NCI-H2107 treated with DMSO at 0.1 percent for 48 hours (cell line): ENCODE measurements around the gene CCDC70.
A peak's percentile ranks its signal among the peaks of the same experiment; 100 is the strongest.

Experiments
- DNase-seq: peaks from one replicate; lab custom pipeline; 2025; ENCODE audit not compliant: unreplicated experiment; lab: John Stamatoyannopoulos, UW

The CCDC70 gene

GRCh38 chr13:51828730-51829567 is 32.8 kb upstream of the CCDC70 start:
- DNase-seq: no peak

- peak; percentile 63 for DNase-seq
These were observed 32.2 kb upstream of the CCDC70 start for GRCh38 chr13:51829568-51829899.

GRCh38 chr13:51831519-51831918 is 30.2 kb upstream of the CCDC70 start:
- no peak for DNase-seq

DNA sequence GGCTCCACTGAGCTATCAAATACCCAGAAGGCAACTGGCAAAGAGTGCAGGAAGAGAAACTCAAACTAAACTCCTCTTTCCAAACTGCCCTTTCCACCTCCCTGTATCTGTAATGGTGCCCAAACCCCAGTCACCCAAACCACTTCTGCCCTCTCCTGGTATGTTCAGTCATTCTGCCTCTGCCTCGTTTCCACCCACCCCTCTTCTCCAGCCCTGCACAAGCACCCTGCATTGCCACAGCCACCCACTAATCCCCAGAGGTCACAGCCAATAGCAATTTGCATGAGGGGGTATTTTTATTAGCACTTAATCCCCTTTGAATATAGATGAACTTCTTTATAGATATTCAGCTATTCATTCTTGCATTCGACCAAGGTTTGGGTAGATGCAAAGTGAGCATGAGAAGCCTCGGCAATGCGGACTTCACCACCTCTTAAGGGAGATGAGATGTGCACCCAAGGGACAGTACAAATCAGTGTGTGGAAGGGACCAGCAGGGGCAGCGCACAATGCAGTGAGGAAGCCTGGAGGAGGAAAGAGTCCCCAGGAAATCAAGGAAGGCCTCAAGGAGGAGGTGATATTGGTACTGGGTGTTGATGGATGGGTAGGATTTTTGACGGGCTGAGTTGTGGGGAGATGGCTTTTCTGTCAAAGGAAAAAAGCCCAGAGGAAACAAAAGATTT is 29.2 kb upstream of the CCDC70 start:
- DNase-seq: peak; percentile 38

DNA sequence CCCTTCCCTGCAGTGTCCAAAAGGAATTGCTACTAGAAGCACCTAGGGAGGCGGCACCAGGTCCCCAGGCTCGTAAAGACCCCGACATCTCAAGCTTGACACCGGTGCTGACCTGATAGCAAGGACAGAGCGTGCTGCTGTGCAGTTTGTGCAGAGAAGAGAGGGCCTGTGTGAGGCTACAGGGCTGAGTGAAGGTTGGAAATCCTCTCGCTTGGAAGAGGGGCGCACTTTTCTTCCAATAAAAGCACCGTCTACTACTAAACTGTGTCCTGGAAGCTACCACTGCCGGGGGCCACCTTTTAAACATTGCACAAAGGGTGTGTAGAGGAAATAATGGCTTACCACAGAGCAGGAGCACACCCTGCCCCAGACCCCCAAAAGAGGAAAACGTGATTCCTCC is 27.8 kb upstream of the CCDC70 start:
- DNase-seq: no peak

- no peak for DNase-seq
These were observed 27.1 kb upstream of the CCDC70 start for GRCh38 chr13:51834581-51835171.

- DNase-seq: no peak
These were observed 24.8 kb upstream of the CCDC70 start for GRCh38 chr13:51837016-51837415.

- no peak for DNase-seq
These were observed 23.4 kb upstream of the CCDC70 start for GRCh38 chr13:51838240-51838846.

- DNase-seq: no peak
These were observed 21.8 kb upstream of the CCDC70 start for GRCh38 chr13:51839711-51840540.

DNA sequence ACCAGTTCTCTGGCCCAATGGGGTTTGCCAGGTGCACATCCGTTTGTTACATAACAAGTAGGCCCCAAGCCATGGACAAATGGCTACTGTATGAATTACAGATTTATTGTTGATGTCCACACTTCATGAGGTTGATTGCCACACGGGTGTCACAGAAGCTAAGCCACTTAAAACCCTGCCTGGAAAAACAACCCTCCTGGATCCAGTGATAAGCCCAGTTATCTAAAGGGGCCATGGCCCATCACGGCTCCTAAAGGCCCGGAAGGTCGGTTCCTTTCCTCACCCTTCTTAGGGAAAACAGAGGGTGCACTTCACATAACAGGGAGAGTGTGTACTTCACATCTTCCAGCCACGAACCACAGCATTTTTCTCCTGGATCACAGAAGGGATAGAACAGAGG is 20.9 kb upstream of the CCDC70 start:
- no peak for DNase-seq

DNA sequence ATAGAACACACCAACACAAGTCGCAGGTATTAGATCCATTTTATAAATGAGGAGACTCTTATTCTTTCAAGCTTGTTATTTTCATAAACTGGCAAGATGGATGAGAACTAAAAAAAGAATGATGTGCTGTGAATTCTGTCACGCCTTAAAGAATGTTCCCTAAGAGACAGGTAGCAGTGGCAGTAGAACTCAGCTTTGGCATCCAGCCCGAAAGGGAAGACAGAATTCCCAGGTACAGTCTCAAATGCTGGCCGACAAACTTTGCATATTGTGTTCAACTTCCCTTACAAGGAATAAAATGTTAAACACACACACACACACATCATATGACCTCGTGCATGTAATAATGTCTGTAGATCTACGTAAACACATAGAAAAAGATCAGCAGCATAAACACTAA is 20.0 kb upstream of the CCDC70 start:
- DNase-seq: no peak

DNA sequence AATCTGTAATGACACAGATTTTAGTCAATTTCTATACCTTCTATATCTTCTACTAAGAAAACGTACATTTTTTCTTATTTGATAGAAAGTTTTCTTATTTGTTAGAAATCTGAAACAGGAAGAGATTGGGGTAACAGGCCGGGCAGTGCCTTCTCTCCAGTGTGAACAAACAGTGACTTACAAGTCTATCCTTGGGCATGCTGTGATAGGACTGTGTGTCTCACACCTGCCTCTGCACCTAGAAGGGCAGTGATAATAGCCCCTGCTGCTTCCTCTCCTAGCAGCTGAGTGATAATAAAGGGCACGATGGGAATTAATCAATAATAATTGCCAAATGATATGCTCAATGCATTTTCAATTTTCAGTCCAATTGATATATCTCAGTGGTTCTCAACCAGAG is 18.2 kb upstream of the CCDC70 start:
- DNase-seq: no peak

- DNase-seq: no peak
These were observed 16.8 kb upstream of the CCDC70 start, which contains the start of gene TMEM272 for GRCh38 chr13:51844862-51845573. TMEM272 (minus strand) TSS chr13:51845177; CDS start chr13:51838530, 6,647 bp downstream.

DNA sequence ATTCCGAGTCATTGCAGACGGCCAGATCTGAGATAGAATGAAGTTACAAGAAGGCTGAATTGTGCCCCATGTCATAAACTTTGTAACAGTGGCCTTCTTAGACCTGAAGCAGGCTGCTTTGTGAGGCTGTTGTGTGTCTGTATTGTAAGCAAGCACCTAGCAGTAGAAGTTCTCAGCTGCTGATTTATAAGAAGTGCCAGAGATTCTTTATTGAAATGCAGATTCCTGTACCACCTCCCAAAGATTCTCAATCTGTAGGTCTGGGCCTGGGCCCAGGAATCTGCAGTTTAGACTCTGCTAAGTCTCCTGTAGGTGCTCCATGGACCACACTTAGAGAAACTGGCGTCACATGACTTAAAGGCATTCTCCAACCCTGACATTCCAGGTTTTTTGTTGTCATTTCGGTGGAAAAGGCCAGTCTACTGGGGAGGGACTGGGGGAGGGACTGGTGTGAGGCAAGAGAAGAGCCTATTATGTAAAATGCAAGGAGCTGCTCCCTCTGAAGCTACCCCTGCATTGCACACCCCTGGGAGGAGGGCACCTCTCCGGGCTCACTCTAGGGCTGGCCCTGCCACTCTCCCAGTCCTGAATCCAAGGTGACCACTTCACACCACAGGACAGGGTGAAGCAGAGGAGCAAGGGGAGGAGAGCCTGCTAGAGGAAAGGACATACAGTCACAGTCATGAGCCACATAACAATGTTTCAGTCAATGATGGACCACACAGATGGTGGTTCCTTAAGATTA is 16.0 kb upstream of the CCDC70 start:
- no peak for DNase-seq

DNA sequence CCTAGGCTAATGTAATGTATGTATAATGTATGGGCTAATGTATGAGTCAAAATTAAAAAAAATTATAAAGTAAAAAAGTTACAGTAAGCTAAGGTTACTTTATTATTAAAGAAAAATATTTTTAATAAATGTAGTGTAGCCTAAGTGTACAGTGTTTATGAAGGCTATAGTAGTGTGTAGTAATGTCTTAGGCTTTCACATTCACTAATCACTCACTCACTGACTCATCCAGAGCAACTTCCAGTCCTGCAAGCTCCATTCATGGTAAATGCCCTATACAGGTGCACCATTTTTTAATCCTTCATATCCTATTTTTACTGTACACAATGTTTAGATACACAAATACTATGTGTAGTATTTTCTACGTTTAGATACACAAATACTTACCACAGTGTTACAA is 15.0 kb upstream of the CCDC70 start:
- DNase-seq: no peak

DNA sequence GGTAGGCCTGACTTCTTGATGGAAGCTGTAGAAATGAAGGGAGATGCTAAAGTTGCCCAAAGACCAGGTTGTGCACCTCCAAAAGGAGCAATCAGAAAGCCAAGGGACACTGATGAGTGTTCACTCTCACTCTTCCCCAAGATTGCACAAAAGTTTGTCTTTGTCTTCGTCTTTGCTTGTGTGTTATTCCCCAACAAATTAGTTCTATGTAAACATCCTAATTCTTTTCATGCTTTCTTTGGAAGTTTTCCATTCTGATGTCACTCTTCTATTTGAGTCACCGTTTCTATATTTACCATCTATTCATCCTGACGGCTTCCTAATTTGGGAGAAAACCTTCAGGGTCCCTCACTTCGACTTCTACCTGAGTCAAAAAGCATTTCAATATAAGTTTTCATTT is 13.1 kb upstream of the CCDC70 start:
- DNase-seq: no peak

GRCh38 chr13:51849145-51850101 is 12.3 kb upstream of the CCDC70 start:
- DNase-seq: no peak

DNA sequence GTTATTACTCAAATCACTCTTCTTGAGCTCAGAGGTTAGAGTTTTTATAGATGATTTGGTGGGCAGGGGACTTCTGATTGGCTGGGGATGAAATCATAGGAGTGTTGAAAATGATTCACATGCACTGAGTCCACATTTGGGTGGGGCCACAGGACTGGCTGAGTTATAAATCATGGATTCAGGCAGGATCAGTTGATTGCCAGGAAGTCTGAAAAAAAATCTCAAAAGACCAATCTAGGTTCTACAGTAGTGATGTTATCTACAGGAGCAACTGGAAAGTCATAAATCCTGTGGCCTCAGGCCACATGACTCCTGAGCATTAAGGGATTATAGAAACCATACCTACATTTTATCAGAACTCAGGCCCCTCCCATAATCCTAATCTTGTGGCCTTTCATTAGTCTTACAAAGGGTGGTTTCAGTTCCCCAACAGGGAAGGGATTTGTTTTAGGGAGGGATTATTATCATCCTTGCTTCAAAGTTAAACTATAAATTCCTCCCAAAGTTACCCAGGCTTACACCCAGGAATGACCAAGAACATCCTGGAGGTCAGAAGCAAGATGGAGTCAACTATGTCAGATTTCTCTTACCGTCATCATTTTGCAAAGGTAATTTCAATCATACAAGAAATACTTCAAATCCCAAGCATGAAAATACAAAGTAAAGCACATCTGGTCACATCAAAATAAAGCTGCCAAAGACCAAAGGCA is 5.6 kb upstream of the CCDC70 start:
- no peak for DNase-seq
